GM21619 (cell line): ENCODE measurements around the gene HIPK2.
A peak's percentile ranks its signal among the peaks of the same experiment; 100 is the strongest.
"Not testable (repeated sequence)": the region's sequence is repeated elsewhere in the genome, so short reads cannot be mapped to it uniquely, and the experiment has no call there.

ENCODE experiments used
- ATAC-seq: cut with Tn5 transposase; IDR thresholded peaks from one replicate; pipeline ENCODE4 v1.9.1; 2021; ENCODE audit not compliant: unreplicated experiment

Gene HIPK2

GRCh38 chr7:139635526-139636302, 142.1 kb downstream of the HIPK2 start:
- no peak for ATAC-seq

GRCh38 chr7:139634087-139634486, 143.7 kb downstream of the HIPK2 start:
- no peak for ATAC-seq

GRCh38 chr7:139631520-139632031, 146.2 kb downstream of the HIPK2 start:
- no peak for ATAC-seq

GRCh38 chr7:139630643-139631519, 146.9 kb downstream of the HIPK2 start:
- ATAC-seq, result no peak

GRCh38 chr7:139629392-139630082, 148.3 kb downstream of the HIPK2 start:
- no peak for ATAC-seq

- ATAC-seq, result no peak
These were observed 150.0 kb downstream of the HIPK2 start for GRCh38 chr7:139627831-139628230.

- ATAC-seq, result no peak
These were observed 151.0 kb downstream of the HIPK2 start for GRCh38 chr7:139626817-139627216.

GRCh38 chr7:139623518-139623917, 154.3 kb downstream of the HIPK2 start:
- no peak for ATAC-seq

GRCh38 chr7:139620676-139621344, 157.0 kb downstream of the HIPK2 start:
- ATAC-seq, result peak; percentile 74

- no peak for ATAC-seq
These were observed 158.5 kb downstream of the HIPK2 start for GRCh38 chr7:139619367-139619657.

- no peak for ATAC-seq
These were observed 159.1 kb downstream of the HIPK2 start for GRCh38 chr7:139618482-139619366.

- no peak for ATAC-seq
These were observed 160.7 kb downstream of the HIPK2 start for GRCh38 chr7:139617074-139617473.

- no peak for ATAC-seq
These were observed 162.9 kb downstream of the HIPK2 start for GRCh38 chr7:139614886-139615285.

- ATAC-seq, result no peak
These were observed 163.8 kb downstream of the HIPK2 start for GRCh38 chr7:139613971-139614411.

GRCh38 chr7:139611556-139611955, 166.2 kb downstream of the HIPK2 start:
- not testable (repeated sequence) for ATAC-seq

GRCh38 chr7:139610595-139610994, 167.2 kb downstream of the HIPK2 start:
- no peak for ATAC-seq

- ATAC-seq, result no peak
These were observed 173.9 kb downstream of the HIPK2 start for GRCh38 chr7:139603896-139604295.

GRCh38 chr7:139603282-139603681, 174.5 kb downstream of the HIPK2 start:
- ATAC-seq, result no peak

GRCh38 chr7:139602143-139602722, 175.6 kb downstream of the HIPK2 start:
- ATAC-seq, result no peak
